Liver (tissue), 9 donors: Measurements from ENCODE around the gene CRYBG2. TPM values are rescaled to one million over a fixed set of nuclear protein-coding genes. Genes with fewer than 3 reads are reported as not detected.

Experiments
- DNase-seq: peaks from one replicate; pipeline ENCODE4 v3.0.0-alpha.2; 2017; ENCODE audit warnings: low spot score
- H3K27ac ChIP-seq, 2 donors: one replicate each; pipeline ENCODE4 v1.7.0; 2013; ENCODE audit warnings: inconsistent platforms in 2 of 2, low read length in 2 of 2, control low read depth in 1 of 2, low read depth in 1 of 2, mild to moderate bottlenecking in 1 of 2
- H3K27me3 ChIP-seq, 4 donors: one replicate each; pipeline versions ENCODE4 v1.6.1 to v1.7.0; 2013; ENCODE audit warnings: low read length in 3 of 4, inconsistent platforms in 1 of 4, mild to moderate bottlenecking in 1 of 4, moderate library complexity in 1 of 4; ENCODE audit not compliant: control insufficient read depth in 4 of 4, insufficient read depth in 4 of 4
- H3K36me3 ChIP-seq, 4 donors: one replicate each; pipeline versions ENCODE4 v1.6.1 to v1.7.0; 2013; ENCODE audit warnings: low read length in 3 of 4, mild to moderate bottlenecking in 3 of 4, low read depth in 1 of 4, moderate library complexity in 1 of 4; ENCODE audit not compliant: control insufficient read depth in 4 of 4, insufficient read depth in 3 of 4
- H3K4me1 ChIP-seq, 4 donors: one replicate each; pipeline versions ENCODE4 v1.6.1 to v1.7.0; 2013; ENCODE audit warnings: low read length in 3 of 4, mild to moderate bottlenecking in 3 of 4, moderate library complexity in 1 of 4; ENCODE audit not compliant: control insufficient read depth in 4 of 4, insufficient read depth in 4 of 4
- H3K4me3 ChIP-seq, 3 donors: one replicate each; pipeline versions ENCODE4 v1.6.1 to v1.7.0; 2013; ENCODE audit warnings: low read length in 3 of 3, control low read depth in 1 of 3, low read depth in 1 of 3, mild to moderate bottlenecking in 1 of 3
- H3K9ac ChIP-seq, 2 donors: one replicate each; pipeline ENCODE4 v1.7.0; 2013; ENCODE audit warnings: low read length in 2 of 2, mild to moderate bottlenecking in 2 of 2, moderate library complexity in 2 of 2, control low read depth in 1 of 2, low read depth in 1 of 2
- H3K9me3 ChIP-seq, 4 donors: one replicate each; pipeline versions ENCODE4 v1.6.1 to v1.7.0; 2013; ENCODE audit warnings: low read length in 3 of 4; ENCODE audit not compliant: control insufficient read depth in 4 of 4
- ATF3 ChIP-seq: IDR thresholded peaks from 2 replicates; pipeline ENCODE4 v1.6.1; 2016; ENCODE audit warnings: antibody characterized with exemption
- EGR1 ChIP-seq, 2 donors: IDR thresholded peaks; 2 replicates each; pipeline ENCODE4 v1.6.1; 2016 to 2018; ENCODE audit warnings: antibody characterized with exemption in 2 of 2, low read depth in 2 of 2
- FOXA1 ChIP-seq: IDR thresholded peaks from 2 replicates; pipeline ENCODE4 v1.6.1; 2016; ENCODE audit warnings: antibody characterized with exemption
- FOXA2 ChIP-seq: IDR thresholded peaks from 2 replicates; pipeline ENCODE4 v1.6.1; 2016; ENCODE audit warnings: antibody characterized with exemption
- GABPA ChIP-seq, 2 donors: IDR thresholded peaks in 1 of 2; conservative IDR thresholded peaks in 1 of 2; 2 replicates each; pipeline ENCODE4 v1.6.1; 2016; ENCODE audit warnings: antibody characterized with exemption in 2 of 2, mild to moderate bottlenecking in 1 of 2, moderate library complexity in 1 of 2
- HNF4A ChIP-seq, 2 donors: conservative IDR thresholded peaks; 2 replicates each; pipeline ENCODE4 v1.6.1; 2016; ENCODE audit warnings: antibody characterized with exemption in 2 of 2, mild to moderate bottlenecking in 2 of 2
- HNF4G ChIP-seq: IDR thresholded peaks from 2 replicates; pipeline ENCODE4 v1.6.1; 2016; ENCODE audit warnings: antibody characterized with exemption
- JUND ChIP-seq, 2 donors: IDR thresholded peaks; 2 replicates each; pipeline ENCODE4 v1.6.1; 2016; ENCODE audit warnings: antibody characterized with exemption in 2 of 2
- NR2F2 ChIP-seq: IDR thresholded peaks from 2 replicates; pipeline ENCODE4 v1.6.1; 2016; ENCODE audit warnings: antibody characterized with exemption
- RAD21 ChIP-seq, 2 donors: IDR thresholded peaks; 2 replicates each; pipeline ENCODE4 v1.6.1; 2016; ENCODE audit warnings: antibody characterized with exemption in 2 of 2, mild to moderate bottlenecking in 2 of 2
- REST ChIP-seq: IDR thresholded peaks from 2 replicates; pipeline ENCODE4 v1.6.1; 2016; ENCODE audit warnings: antibody characterized with exemption, mild to moderate bottlenecking
- RXRA ChIP-seq, 2 donors: IDR thresholded peaks; 2 replicates each; pipeline ENCODE4 v1.6.1; 2017 to 2018; ENCODE audit warnings: antibody characterized with exemption in 2 of 2, mild to moderate bottlenecking in 1 of 2
- SP1 ChIP-seq: IDR thresholded peaks from 2 replicates; pipeline ENCODE4 v1.6.1; 2018; ENCODE audit warnings: antibody characterized with exemption, mild to moderate bottlenecking
- TAF1 ChIP-seq: conservative IDR thresholded peaks from 2 replicates; pipeline ENCODE4 v1.6.1; 2016; ENCODE audit warnings: antibody characterized with exemption, mild to moderate bottlenecking
- YY1 ChIP-seq: IDR thresholded peaks from 2 replicates; pipeline ENCODE4 v1.6.1; 2016; ENCODE audit warnings: antibody characterized with exemption, mild to moderate bottlenecking
- ZBTB33 ChIP-seq: IDR thresholded peaks from 2 replicates; pipeline ENCODE4 v1.6.1; 2016; ENCODE audit warnings: antibody characterized with exemption
- WGBS: extraction: QIAGEN DNeasy Blood & Tissue Kit; methylation state at CpG from one replicate; pipeline ENCODE4 v1.1.7; 2013; 5-methylcytosine and 5-hydroxymethylcytosine counted together
- polyA plus RNA-seq, 2 donors: library from polyadenylated mRNA; stranded (reverse) in 1 of 2; unstranded in 1 of 2; fragments of 200-250 nt in 1 of 2; fragments of >200 nt in 1 of 2; fragmentation: Nextera tagmentation in 1 of 2; extraction: Ambion mirVana in 1 of 2; gene quantifications; one replicate each; pipeline versions ENCODE4 v1.2.1 to v1.2.3, GENCODE V29; 2013 to 2015
- total RNA-seq, 2 donors: library from RNA; depleted of rRNA; stranded (reverse); fragments of >200 nt; gene quantifications; one replicate each; pipeline ENCODE4 v1.2.3, GENCODE V29; 2014
- TF ChIP-seq, protein P1 (sequence below): fragments of 150-350 bp; IDR thresholded peaks from 2 replicates; pipeline ENCODE4 v1.5.1; 2017; ENCODE audit warnings: improper control_type of control experiment, low read depth, low read length; ENCODE audit not compliant: missing input control
- donor health status: healthy.
- donor health status: healthy.
- donor health status: healthy.
- donor health status: healthy.
- donor health status: healthy.

Gene CRYBG2
- total and polyA plus RNA-seq, 4 donors: under 0.01 to 0.12 (median under 0.01) TPM; not detected in 1

DNA sequence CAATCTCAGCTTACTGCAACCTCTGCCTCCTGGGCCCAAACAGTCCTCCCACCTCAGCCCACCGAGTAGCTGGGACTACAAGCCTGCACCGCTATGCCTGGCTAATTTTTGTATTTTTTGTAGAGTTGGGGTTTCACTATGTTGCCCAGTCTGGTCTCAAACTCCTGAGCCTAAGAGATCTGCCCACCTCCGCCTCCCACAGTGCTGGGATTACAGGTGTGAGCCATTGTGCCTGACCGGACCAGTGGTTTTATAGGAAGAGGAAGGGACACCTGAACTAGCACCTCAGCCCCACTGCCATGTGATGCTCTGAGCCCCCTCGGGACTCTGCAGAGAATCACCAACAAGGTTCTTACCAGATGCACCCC lies 4.1 kb downstream of the CRYBG2 start:
- no peaks in the 10 kb centered on the region for H3K36me3 ChIP-seq
- no peak overlapping the region for H3K9ac ChIP-seq
- 92% methylated on average over 5 of the region's 5 CpGs for WGBS
- TF ChIP-seq FOXA1: no peak
- no peak for TF ChIP-seq RAD21 (IDR thresholded peaks at IDR 0.05)
- TF ChIP-seq TAF1: no peak
- no peak for TF ChIP-seq EGR1 (IDR thresholded peaks at IDR 0.05; ENCODE audit: low read depth in 2 of 2)
- TF ChIP-seq YY1: no peak
- TF ChIP-seq, protein P1, sequence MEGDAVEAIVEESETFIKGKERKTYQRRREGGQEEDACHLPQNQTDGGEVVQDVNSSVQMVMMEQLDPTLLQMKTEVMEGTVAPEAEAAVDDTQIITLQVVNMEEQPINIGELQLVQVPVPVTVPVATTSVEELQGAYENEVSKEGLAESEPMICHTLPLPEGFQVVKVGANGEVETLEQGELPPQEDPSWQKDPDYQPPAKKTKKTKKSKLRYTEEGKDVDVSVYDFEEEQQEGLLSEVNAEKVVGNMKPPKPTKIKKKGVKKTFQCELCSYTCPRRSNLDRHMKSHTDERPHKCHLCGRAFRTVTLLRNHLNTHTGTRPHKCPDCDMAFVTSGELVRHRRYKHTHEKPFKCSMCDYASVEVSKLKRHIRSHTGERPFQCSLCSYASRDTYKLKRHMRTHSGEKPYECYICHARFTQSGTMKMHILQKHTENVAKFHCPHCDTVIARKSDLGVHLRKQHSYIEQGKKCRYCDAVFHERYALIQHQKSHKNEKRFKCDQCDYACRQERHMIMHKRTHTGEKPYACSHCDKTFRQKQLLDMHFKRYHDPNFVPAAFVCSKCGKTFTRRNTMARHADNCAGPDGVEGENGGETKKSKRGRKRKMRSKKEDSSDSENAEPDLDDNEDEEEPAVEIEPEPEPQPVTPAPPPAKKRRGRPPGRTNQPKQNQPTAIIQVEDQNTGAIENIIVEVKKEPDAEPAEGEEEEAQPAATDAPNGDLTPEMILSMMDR: no peak
- no peak for TF ChIP-seq HNF4A (conservative IDR thresholded peaks at IDR 0.05)
- no peak for TF ChIP-seq RXRA (IDR thresholded peaks at IDR 0.05)
- no peak for TF ChIP-seq REST
- TF ChIP-seq GABPA (IDR thresholded peaks at IDR 0.05 in 1 of 2, conservative IDR thresholded peaks at IDR 0.05 in 1 of 2): no peak
- no peak for TF ChIP-seq HNF4G
- TF ChIP-seq FOXA2: no peak
- no peaks in the 10 kb centered on the region for H3K4me1 ChIP-seq
- H3K27ac ChIP-seq: no peak overlapping the region
- no peak for DNase-seq
- no peak overlapping the region for H3K4me3 ChIP-seq
- H3K27me3 ChIP-seq: no peaks in the 10 kb centered on the region
- no peaks in the 10 kb centered on the region for H3K9me3 ChIP-seq

DNA sequence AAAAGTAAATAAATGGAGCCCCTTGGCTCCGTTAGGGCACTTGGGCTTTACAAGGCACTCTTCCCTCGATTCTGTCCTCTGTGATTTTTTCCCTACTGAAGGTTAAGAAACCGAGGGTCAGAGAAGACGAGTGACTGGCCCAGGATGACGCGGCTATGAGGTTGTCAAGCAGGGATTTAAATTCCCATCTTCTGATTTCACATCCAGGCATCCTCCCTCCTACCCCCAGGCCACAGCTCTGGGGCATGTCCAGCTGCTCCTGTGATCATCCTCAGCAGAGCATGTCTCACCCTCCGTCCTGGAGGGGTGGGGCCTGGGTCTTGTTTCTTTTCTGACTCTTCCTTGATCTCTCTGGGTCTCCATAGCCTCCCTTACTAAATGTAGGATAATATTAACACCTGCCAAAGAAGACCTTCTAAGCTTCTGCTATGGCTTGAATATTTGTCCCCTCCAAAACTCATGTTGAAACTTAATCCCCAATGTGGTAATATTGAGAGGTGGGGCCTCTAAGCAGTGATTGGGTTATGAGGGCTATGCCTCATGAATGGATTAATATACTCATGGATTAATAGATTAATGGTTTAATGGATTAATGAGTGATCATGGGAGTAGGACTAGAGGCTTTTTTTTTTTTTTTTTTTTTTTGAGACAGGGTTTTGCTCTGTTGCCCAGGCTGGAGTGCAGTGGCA lies 4.6 kb downstream of the CRYBG2 start:
- Histone ChIP-seq H3K4me3 (no peak overlapping the region), H3K27ac (no peak overlapping the region), H3K4me1 (no peaks in the 10 kb centered on the region), H3K9me3 (no peaks in the 10 kb centered on the region), H3K36me3 (no peaks in the 10 kb centered on the region), H3K27me3 (no peaks in the 10 kb centered on the region), H3K9ac (no peak overlapping the region)
- WGBS: 87% methylated on average over 7 of the region's 7 CpGs
- no peak for DNase-seq
- TF ChIP-seq ATF3: no peak
- TF ChIP-seq RXRA (IDR thresholded peaks at IDR 0.05): no peak
- TF ChIP-seq NR2F2: no peak
- no peak for TF ChIP-seq FOXA1
- TF ChIP-seq YY1: no peak
- no peak for TF ChIP-seq JUND (IDR thresholded peaks at IDR 0.05)
- TF ChIP-seq RAD21 (IDR thresholded peaks at IDR 0.05): no peak
- no peak for TF ChIP-seq FOXA2
- no peak for TF ChIP-seq GABPA (IDR thresholded peaks at IDR 0.05 in 1 of 2, conservative IDR thresholded peaks at IDR 0.05 in 1 of 2)
- no peak for TF ChIP-seq HNF4A (conservative IDR thresholded peaks at IDR 0.05)
- no peak for TF ChIP-seq TAF1
- TF ChIP-seq HNF4G: no peak
- TF ChIP-seq, protein P1: no peak
- no peak for TF ChIP-seq EGR1 (IDR thresholded peaks at IDR 0.05; ENCODE audit: low read depth in 2 of 2)
- TF ChIP-seq REST: no peak
- TF ChIP-seq ZBTB33: no peak
- no peak for TF ChIP-seq SP1
